GM12874 (cell line): Measurements from ENCODE around the gene TM9SF1.

ENCODE experiments used
- TF ChIP-seq, protein P1 (sequence below): IDR thresholded peaks from 2 replicates; pipeline ENCODE4 v1.5.1; 2011; ENCODE audit warnings: low read depth, mild to moderate bottlenecking, control low read depth, low read length, moderate library complexity; ENCODE audit not compliant: insufficient read depth

TM9SF1 gene, protein sequence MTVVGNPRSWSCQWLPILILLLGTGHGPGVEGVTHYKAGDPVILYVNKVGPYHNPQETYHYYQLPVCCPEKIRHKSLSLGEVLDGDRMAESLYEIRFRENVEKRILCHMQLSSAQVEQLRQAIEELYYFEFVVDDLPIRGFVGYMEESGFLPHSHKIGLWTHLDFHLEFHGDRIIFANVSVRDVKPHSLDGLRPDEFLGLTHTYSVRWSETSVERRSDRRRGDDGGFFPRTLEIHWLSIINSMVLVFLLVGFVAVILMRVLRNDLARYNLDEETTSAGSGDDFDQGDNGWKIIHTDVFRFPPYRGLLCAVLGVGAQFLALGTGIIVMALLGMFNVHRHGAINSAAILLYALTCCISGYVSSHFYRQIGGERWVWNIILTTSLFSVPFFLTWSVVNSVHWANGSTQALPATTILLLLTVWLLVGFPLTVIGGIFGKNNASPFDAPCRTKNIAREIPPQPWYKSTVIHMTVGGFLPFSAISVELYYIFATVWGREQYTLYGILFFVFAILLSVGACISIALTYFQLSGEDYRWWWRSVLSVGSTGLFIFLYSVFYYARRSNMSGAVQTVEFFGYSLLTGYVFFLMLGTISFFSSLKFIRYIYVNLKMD

GRCh38 chr14:24195186-24196070 is at the start of gene TM9SF1:
Gene TM9SF1 (minus strand): TSS chr14:24195441. CDS start chr14:24195019, 422 bp downstream.
- TF ChIP-seq, protein P1, sequence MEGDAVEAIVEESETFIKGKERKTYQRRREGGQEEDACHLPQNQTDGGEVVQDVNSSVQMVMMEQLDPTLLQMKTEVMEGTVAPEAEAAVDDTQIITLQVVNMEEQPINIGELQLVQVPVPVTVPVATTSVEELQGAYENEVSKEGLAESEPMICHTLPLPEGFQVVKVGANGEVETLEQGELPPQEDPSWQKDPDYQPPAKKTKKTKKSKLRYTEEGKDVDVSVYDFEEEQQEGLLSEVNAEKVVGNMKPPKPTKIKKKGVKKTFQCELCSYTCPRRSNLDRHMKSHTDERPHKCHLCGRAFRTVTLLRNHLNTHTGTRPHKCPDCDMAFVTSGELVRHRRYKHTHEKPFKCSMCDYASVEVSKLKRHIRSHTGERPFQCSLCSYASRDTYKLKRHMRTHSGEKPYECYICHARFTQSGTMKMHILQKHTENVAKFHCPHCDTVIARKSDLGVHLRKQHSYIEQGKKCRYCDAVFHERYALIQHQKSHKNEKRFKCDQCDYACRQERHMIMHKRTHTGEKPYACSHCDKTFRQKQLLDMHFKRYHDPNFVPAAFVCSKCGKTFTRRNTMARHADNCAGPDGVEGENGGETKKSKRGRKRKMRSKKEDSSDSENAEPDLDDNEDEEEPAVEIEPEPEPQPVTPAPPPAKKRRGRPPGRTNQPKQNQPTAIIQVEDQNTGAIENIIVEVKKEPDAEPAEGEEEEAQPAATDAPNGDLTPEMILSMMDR = no peak

DNA sequence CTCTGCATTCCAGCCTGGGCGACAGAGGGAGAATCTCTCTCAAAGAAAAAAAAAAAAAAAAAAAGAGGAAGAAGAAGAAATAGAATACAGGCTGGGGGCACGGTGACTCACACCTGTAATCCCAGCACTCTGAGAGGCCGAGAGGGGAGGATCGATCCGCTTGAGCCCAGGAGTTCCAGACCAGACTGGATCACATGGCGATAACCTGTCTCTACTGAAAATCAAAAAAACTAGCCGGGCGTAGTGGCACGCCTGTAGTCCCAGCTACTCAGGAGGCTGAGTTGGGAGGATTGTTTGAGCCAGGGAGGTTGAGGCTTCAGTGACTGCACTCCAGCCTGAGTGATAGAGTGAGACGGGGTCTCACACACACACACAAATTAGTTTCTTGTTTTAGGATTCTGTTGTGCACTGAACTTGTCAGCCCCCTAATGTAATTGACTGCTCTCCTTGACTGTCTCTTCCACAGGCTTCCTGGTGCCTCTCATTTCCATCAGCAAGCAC is 48.1 kb upstream of the TM9SF1 start:
- TF ChIP-seq, protein P1 = no peak

DNA sequence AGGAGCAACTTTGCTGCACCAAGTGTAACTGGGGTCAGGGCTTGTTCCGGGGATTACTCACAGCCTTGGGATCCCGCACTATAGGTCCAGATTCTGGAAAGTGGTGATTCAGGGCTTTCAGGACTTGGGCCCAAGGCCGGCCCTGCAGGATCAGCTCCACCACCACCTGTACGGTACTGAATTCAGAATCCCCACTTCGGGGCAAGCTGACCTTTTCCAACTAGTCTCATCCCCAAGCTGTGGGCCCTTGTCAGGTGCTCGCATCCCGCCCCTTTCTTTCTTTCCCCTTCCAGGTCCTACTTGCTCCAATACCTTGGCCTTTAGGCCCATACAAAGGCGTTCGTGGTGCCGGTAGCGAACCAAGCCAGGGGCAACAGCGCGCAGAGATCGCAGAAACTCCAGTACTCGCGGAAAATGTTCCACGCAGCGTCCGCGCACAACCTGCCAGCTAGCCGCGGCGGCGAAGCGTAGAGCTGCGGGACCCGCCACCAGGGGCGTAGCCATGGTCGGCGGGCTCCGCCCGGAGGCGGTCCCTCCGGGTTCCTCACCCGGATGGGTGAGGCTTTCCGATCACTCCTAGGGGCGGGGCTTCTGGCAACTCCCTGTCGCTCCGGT is 46.7 kb upstream of the TM9SF1 start:
- TF ChIP-seq, protein P1 = peak; percentile 54

DNA sequence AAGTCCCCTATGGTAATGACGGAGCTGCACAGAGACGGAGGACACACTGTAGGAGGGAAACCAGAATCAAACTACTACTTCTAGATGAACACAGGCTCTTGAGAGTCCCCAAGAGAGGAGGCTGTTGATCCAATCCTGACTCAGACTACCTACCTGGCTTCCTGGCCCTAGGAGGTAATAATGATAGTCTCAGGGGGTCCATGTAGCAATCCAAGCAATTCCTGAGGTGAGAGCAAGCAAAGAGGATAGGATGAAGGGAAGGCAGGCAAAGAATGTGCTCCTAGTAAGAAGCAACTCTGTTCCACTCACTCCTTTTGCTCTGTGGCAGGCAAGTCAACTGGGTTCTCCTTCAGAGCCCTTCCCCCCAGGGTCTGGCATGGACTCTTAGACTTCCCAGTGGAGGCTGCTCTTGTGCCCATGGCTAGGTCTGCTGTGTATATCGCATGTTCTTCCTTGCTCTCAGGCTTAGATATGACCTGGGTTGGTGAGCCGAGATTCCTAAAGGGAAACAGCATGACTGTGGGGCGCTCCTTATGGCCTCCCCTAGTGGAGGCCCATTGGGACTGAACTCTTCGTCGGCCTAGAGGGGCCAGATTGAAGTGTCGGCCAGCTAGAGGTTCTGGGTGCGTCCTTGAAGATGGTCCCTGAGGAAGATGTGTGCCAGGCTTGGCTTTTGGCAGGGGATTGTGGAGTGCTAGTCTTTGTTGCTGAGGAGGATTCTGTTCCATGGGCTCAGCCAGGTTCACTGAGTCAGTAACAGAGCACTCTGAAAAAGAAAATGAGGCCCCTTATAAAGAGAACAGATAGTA is 45.1 kb upstream of the TM9SF1 start:
- TF ChIP-seq, protein P1 = no peak

GRCh38 chr14:24238527-24239037 is 43.3 kb upstream of the TM9SF1 start:
- TF ChIP-seq, protein P1 = no peak

- TF ChIP-seq, protein P1 = no peak
Measured at GRCh38 chr14:24238123-24238522, 42.9 kb upstream of the TM9SF1 start.
